ENCODE measurements around the gene SLC6A20. TPM values are rescaled to one million over a fixed set of nuclear protein-coding genes. Genes with fewer than 3 reads are reported as not detected.

The SLC6A20 gene, protein sequence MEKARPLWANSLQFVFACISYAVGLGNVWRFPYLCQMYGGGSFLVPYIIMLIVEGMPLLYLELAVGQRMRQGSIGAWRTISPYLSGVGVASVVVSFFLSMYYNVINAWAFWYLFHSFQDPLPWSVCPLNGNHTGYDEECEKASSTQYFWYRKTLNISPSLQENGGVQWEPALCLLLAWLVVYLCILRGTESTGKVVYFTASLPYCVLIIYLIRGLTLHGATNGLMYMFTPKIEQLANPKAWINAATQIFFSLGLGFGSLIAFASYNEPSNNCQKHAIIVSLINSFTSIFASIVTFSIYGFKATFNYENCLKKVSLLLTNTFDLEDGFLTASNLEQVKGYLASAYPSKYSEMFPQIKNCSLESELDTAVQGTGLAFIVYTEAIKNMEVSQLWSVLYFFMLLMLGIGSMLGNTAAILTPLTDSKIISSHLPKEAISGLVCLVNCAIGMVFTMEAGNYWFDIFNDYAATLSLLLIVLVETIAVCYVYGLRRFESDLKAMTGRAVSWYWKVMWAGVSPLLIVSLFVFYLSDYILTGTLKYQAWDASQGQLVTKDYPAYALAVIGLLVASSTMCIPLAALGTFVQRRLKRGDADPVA
- not detected for total RNA-seq

DNA sequence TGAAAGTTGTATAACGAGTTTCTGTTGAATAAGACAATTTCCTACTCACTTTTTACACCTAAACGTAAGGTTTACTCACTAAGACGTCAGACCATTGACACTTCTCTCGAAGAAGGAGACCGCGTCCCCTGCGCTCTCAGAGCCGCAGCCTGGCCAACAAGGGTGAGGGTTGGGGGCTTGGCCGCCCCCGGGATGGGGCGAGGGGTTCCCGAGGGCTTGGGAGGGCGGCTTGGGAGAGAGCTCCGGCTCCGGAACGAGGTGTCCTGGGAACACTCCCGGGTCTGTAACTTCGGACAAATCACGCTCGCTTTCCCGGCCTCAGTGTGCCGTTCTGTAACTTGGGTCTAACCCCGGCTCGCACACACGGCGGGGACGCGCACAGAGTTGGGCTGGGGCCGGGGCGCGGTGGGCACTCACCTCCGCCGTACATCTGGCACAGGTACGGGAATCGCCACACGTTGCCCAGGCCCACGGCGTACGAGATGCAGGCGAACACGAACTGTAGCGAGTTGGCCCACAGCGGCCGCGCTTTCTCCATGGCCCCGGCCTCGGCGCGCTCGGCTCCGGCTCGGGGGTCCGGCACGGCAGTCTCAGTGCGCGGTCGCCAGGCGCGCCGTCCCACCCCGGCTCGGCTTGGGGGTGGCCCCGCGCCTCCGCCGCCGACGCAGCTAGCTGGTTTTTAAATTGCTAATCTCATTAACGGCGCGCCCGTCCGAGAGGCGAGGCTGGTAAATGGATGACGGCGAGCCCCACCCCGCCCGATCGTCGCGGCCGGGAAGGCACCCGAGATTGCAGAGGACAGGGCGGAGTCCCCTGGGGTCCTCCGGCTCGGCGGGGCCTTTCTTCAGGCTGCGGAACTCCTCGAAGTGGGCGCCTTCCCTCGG is at the start of gene SLC6A20:
Gene SLC6A20 (minus strand): TSS at position 655 of the 884 bp plus-strand sequence. CDS start 117 bp downstream, at position 538.
- peaks cover 13% of the 10 kb centered on the region for H3K4me1 Mint-ChIP-seq
- peaks cover 67% of the 10 kb centered on the region for H3K27me3 Mint-ChIP-seq
- DNase-seq = peak; percentile 11
- H3K4me3 Mint-ChIP-seq = peak within 1 kb of the TSS; percentile 54
- H3K36me3 Mint-ChIP-seq = no peaks in the 10 kb centered on the region
- no peaks in the 10 kb centered on the region for H3K9me3 Mint-ChIP-seq
- no peak within 1 kb of the TSS for H3K27ac Mint-ChIP-seq

DNA sequence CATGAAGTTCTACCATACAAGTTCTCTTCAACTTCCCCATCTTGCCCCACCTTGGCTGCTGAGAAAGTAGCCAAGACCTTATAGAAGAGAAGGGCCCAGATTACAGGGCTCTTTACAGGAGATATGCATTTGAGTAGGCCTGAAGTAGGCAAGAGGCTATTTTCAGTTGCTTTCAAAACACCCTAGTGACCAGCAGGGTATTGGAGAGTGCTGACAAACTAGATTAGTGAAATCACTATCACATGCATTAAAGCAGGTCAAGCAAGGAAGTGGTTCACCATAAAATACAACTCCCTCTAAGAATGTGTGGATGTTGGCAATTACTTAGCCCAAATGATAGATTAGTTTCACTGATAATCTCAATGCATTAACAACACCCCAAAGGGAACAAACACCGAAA is 48.3 kb upstream of the SLC6A20 start:
- Mint-ChIP-seq H3K36me3 (no peaks in the 10 kb centered on the region), H3K27me3 (peaks cover 10% of the 10 kb centered on the region)

DNA sequence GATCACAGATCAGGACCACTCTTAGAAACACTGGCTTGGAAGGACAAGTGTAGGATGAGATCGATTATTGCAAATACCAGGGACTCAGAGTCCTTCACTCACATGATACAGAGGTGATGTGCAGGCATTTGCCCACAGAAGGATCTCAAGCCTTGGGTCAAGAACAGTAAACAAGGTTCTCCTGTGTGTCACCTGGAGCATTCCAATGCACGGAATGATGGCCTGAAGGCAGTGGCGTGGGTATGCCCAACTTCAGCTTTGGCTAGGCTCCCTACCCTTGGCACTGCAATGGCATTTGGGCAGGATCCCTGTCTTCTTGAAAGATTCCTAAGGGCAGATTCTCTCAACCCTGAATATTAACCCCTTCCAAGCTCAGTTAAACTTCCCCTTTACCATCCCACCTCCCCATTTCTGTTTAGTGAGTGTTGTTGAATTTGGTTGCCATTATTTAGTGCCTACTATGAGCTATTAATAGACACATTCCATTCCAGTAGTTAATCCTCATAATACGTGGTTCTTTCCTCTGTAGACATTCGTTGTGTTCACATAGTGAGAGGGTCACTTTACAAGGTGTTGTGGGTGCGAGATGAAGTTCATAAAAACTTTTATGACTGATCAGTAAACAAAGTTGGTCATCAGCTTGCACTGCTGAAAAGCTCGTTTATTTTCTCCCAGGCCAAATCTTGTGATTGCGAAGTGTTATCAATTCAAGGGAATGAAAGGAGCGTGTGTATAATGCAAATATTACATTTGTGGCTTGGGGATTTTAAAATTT is 46.7 kb upstream of the SLC6A20 start:
- Mint-ChIP-seq H3K4me1 (peaks cover 6% of the 10 kb centered on the region), H3K36me3 (no peaks in the 10 kb centered on the region), H3K27me3 (peaks cover 3% of the 10 kb centered on the region), H3K27ac (no peak overlapping the region), H3K9me3 (no peaks in the 10 kb centered on the region), H3K4me3 (no peak overlapping the region)
- DNase-seq = no peak

More for the DNA sequence above, 48.3 kb upstream of the SLC6A20 start:
- Mint-ChIP-seq H3K9me3 (no peaks in the 10 kb centered on the region), H3K4me3 (no peak overlapping the region), H3K27ac (no peak overlapping the region), H3K4me1 (peaks cover 6% of the 10 kb centered on the region)
- no peak for DNase-seq

DNA sequence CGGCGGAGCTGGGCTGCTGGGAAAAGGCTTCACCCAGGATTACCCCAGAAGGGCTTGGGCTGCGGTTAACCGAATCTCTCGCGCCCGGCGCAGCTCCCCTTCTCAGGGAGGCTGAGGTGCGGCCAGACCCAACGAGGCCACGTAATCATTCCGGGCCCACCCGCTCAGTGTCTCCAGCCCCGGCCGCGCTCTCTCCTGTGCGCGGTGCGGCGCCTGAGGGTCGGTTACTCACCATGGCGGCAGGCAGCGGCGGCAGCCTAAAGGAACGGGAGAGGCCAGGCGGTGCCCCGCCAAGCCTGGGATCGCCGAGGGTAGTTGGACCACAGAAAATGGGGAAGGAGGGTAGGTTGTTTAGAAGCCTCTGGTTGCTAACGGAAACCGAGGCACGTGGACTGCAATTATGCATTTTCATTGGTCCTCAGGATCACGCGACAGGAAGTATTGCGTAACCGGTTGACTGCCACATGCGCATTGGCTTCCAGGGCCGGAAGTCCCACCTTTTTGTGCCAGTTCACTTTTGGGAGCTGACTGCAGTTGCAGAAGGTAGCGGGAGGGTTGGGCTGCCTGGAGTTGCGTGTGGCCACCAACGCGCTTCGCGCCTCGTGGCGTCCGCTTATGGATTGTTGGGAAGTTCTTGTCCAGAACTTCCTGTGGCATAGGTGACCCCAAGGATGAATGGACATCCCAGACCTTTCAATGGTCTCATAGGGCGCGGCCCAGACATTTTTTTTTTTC is 45.6 kb upstream of the SLC6A20 start, which contains the start of gene LZTFL1:
Gene LZTFL1 (minus strand): TSS at position 363 of the 735 bp plus-strand sequence. CDS start 128 bp downstream, at position 235.
- Mint-ChIP-seq H3K9me3 (no peaks in the 10 kb centered on the region), H3K36me3 (no peaks in the 10 kb centered on the region), H3K4me3 (peak within 1 kb of the TSS; percentile 90), H3K27ac (peak within 1 kb of the TSS; percentile 84), H3K27me3 (no peaks in the 10 kb centered on the region), H3K4me1 (peaks cover 6% of the 10 kb centered on the region)
- peak; percentile 88 for DNase-seq

DNA sequence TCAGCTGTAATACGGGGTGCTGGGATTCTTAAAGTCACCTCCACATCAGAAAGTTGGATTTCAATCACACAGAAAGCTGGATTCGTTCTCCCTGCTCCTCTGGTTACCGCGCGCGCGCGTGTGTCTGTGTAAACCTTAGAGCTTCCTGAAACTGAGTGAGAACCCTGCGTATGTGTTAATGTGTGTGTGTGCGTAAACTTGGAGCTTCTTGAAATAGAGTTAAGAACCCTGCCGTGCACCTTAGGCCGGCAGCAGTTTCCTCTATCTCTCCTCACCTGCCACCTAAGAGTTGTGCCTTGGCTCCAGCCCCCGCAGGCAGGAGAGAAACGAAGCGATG is 45.1 kb upstream of the SLC6A20 start:
- no peaks in the 10 kb centered on the region for H3K36me3 Mint-ChIP-seq
- no peak for DNase-seq
- peak overlapping the region; percentile 90 for H3K4me3 Mint-ChIP-seq
- peaks cover 6% of the 10 kb centered on the region for H3K4me1 Mint-ChIP-seq
- H3K27ac Mint-ChIP-seq = peak overlapping the region; percentile 84
- no peaks in the 10 kb centered on the region for H3K27me3 Mint-ChIP-seq
- H3K9me3 Mint-ChIP-seq = no peaks in the 10 kb centered on the region

DNA sequence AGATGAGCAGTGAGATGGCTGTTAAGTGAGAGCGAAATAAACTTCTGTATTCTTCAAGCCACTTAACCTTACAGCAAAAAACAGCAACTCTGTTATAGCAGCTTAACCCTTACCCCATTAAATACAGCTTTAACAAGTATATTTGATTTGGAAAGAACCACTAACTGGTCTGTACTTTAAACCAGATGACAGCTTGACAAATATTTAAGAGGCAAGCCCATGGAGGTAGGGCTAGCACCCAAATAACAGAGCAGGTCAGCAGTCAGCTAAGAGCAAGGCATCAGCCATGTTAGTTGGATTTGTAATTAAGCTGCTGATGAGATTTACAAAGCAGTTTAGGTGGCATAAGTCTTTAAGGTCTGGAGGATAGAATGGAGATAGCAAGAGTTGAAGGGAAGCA is 42.1 kb upstream of the SLC6A20 start:
- no peaks in the 10 kb centered on the region for H3K27me3 Mint-ChIP-seq

DNA sequence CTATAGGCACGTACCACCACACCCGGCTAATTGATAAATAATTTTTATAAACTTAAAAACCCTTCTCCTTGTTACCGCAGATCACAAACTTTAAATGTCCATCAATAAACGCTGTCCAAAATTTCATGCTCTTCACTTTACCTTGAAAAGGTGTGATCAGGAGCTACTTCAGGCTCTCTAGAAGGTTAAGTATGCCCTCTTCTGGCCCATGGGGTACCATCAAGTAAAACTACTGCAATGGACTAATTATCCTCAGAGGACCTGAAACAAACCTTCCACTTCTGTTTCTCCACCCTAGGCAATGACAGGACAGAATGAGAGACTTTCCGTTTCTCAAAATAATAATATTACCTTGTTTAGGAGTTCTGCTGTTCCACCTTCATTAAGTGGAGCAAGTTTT is 36.4 kb upstream of the SLC6A20 start:
- DNase-seq = no peak
- Mint-ChIP-seq H3K4me3 (no peak overlapping the region), H3K27ac (no peak overlapping the region), H3K36me3 (peaks cover 3% of the 10 kb centered on the region), H3K27me3 (no peaks in the 10 kb centered on the region), H3K4me1 (no peaks in the 10 kb centered on the region), H3K9me3 (no peaks in the 10 kb centered on the region)

More for the DNA sequence above, 42.1 kb upstream of the SLC6A20 start:
- Mint-ChIP-seq H3K4me1 (peaks cover 6% of the 10 kb centered on the region), H3K27ac (no peak overlapping the region), H3K36me3 (no peaks in the 10 kb centered on the region), H3K9me3 (no peaks in the 10 kb centered on the region), H3K4me3 (no peak overlapping the region)
- no peak for DNase-seq

DNA sequence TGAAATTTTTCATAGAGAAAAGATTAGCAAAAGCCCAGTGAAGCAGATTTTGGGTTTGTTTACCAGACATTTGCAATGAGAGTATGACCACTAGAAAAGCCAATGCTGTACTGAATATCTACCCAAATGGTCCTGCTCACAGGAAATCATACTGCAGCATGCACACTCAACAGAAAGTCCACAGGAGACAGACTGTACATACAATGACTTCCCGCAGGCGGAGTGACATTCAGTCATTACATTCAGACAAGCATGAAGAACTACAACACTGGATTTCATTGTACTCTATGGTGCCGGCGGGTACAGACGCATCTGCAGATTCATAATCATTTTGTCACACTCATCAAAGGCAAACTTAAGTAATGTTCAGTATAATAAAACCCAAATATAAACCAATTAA is 33.8 kb upstream of the SLC6A20 start:
- Mint-ChIP-seq H3K36me3 (peaks cover 4% of the 10 kb centered on the region), H3K27ac (no peak overlapping the region), H3K4me3 (no peak overlapping the region), H3K4me1 (peaks cover 9% of the 10 kb centered on the region), H3K27me3 (no peaks in the 10 kb centered on the region), H3K9me3 (no peaks in the 10 kb centered on the region)
- no peak for DNase-seq

DNA sequence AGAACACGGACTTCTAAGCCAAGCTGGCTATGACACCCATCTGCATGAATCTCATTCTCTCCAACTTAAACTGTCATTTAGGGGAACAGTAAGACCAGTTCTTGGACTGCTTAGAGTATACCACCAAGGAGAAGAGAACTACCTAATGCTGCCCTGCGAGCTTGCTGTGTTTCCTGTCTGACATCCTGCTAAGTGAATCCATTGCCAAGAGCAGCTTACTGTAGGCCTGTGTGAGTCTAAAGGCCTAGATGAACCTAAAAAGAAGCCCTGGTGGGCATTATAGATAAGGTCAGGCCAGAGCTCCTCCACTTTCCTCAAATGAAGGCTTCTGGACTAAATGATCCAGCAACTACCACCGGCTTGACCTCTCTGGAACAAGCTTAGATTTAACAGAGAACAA is 30.6 kb upstream of the SLC6A20 start:
- Mint-ChIP-seq H3K4me1 (peaks cover 9% of the 10 kb centered on the region), H3K27me3 (no peaks in the 10 kb centered on the region), H3K4me3 (no peak overlapping the region), H3K36me3 (peaks cover 4% of the 10 kb centered on the region), H3K9me3 (no peaks in the 10 kb centered on the region), H3K27ac (no peak overlapping the region)
- no peak for DNase-seq

DNA sequence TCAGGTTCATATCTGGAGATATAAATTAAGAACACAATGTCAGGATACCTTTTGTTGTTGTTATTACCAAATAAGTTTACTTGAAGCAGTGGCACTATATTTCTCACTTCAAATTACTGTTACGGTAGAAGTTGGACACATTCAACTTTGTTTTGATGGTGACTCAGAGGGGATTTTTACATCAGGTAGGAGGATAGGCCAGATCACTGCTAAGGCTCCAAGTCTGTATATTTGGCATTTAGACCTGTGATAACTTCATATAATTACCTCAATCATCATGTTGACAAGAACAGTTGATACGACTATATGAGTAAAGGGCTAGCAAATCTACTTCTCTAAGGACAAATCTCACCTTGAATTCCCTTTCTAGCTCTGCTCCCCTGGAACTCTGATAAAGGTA is 30.0 kb upstream of the SLC6A20 start:
- Mint-ChIP-seq H3K36me3 (peaks cover 4% of the 10 kb centered on the region), H3K9me3 (no peaks in the 10 kb centered on the region), H3K27ac (no peak overlapping the region), H3K4me1 (peaks cover 9% of the 10 kb centered on the region), H3K4me3 (no peak overlapping the region), H3K27me3 (no peaks in the 10 kb centered on the region)
- DNase-seq = no peak

DNA sequence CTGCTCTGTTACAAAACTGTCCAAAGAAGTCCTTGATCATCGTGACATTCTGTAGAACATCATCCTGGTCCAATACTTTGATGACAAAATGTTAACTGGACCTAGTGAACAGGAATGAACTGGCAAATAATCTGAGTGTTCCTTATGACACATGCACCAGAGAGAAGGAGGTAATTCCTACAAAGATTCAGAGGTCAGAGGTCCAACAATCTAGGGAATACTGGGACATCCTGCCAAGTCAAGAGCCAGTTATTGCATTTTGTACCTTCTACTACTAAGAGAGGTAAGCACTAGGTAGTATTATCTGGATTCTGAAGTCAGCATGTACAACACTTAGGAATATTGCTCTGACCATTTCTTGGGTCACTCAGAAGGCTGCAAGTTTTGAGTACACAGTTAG is 24.8 kb upstream of the SLC6A20 start:
- Mint-ChIP-seq H3K4me3 (no peak overlapping the region), H3K9me3 (peaks cover 2% of the 10 kb centered on the region), H3K27ac (no peak overlapping the region), H3K27me3 (no peaks in the 10 kb centered on the region), H3K36me3 (peaks cover 1% of the 10 kb centered on the region), H3K4me1 (peaks cover under 1% of the 10 kb centered on the region)
- DNase-seq = no peak

DNA sequence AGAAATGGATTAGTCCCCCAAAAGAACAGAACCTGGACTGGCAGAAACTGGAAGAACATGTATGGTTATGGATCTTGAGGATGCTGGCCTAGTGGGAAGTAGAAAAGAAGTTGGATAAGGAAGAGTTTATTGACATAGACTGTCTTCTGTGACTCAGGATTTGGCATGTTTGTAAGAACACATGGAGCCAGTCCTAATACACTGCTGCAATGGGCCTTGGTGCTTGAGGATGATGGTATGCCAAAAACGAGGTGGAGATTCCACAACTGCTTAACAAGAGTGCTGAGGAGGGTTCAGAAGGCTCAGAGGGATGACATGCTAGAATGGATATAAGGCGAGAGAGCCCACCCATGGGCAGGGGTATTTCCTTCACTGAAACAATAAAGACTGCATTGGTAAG is 23.2 kb upstream of the SLC6A20 start:
- peaks cover 2% of the 10 kb centered on the region for H3K9me3 Mint-ChIP-seq
- H3K27me3 Mint-ChIP-seq = no peaks in the 10 kb centered on the region
- no peaks in the 10 kb centered on the region for H3K4me1 Mint-ChIP-seq

DNA sequence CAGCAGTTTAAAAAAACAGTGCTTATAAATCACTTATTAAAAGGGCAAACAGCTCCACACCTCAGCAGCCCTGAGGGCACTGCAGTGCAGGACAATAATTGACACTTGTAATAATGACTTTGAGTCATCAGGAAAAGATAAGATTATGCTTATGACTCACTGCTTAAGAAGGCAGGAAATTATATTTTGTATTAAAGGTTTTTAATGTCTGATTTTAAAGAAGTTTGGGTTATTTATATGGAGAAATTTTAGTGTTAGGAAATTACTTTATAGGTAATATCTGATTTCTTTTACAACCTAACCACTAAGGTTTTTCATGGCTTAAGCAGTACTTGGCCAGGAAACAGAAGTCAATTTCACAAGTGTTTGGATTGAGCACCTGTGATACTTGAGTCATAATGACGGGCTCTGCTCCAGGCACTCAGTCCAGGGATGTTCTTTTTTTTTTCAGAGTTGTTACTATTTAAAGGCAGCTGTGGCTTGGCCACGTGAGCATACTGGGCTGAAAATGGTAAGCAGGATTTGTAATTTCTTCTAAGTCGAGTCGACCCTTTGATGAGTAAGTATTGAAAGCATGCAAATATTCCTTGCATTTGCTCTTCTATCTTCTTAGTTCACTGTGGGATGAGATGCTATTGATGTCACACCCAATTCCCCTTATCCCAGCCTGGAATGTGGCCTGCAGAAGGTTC is 21.6 kb upstream of the SLC6A20 start:
- Mint-ChIP-seq H3K27me3 (no peaks in the 10 kb centered on the region), H3K4me1 (no peaks in the 10 kb centered on the region), H3K27ac (no peak overlapping the region), H3K36me3 (peaks cover 4% of the 10 kb centered on the region), H3K4me3 (no peak overlapping the region), H3K9me3 (peaks cover 2% of the 10 kb centered on the region)
- no peak for DNase-seq

More for the DNA sequence above, 23.2 kb upstream of the SLC6A20 start:
- H3K4me3 Mint-ChIP-seq = no peak overlapping the region
- no peak for DNase-seq
- no peak overlapping the region for H3K27ac Mint-ChIP-seq
- H3K36me3 Mint-ChIP-seq = peaks cover 4% of the 10 kb centered on the region
